ENCODE data around the gene RNF220.

Gene RNF220

GRCh38 chr1:44654621-44655187 lies 249.6 kb downstream of the RNF220 start:
- no peak for DNase-seq (ENCODE audit: low read depth)
- no peak overlapping the region for H3K4me3 ChIP-seq (ENCODE audit: low read depth, low read length)
- no peak for TF ChIP-seq CTCF (IDR thresholded peaks at IDR 0.05; ENCODE audit: control insufficient read depth, extremely low read depth, insufficient read depth)

GRCh38 chr1:44655609-44656008 lies 250.6 kb downstream of the RNF220 start:
- peak; percentile 63 for TF ChIP-seq CTCF (IDR thresholded peaks at IDR 0.05; ENCODE audit: control insufficient read depth, extremely low read depth, insufficient read depth)
- no peak overlapping the region for H3K4me3 ChIP-seq (ENCODE audit: low read depth, low read length)
- no peak for DNase-seq (ENCODE audit: low read depth)

- no peak for DNase-seq (ENCODE audit: low read depth)
- TF ChIP-seq CTCF (IDR thresholded peaks at IDR 0.05; ENCODE audit: control insufficient read depth, extremely low read depth, insufficient read depth), result no peak
- no peak overlapping the region for H3K4me3 ChIP-seq (ENCODE audit: low read depth, low read length)
Observed at GRCh38 chr1:44659566-44659965, 254.5 kb downstream of the RNF220 start.

GRCh38 chr1:44660176-44660575 lies 255.1 kb downstream of the RNF220 start:
- DNase-seq (ENCODE audit: low read depth), result peak; percentile 46
- no peak for TF ChIP-seq CTCF (IDR thresholded peaks at IDR 0.05; ENCODE audit: control insufficient read depth, extremely low read depth, insufficient read depth)
- no peak overlapping the region for H3K4me3 ChIP-seq (ENCODE audit: low read depth, low read length)

GRCh38 chr1:44661781-44662682 lies 257.0 kb downstream of the RNF220 start:
- DNase-seq (ENCODE audit: low read depth), result no peak
- no peak for TF ChIP-seq CTCF (IDR thresholded peaks at IDR 0.05; ENCODE audit: control insufficient read depth, extremely low read depth, insufficient read depth)
- no peak overlapping the region for H3K4me3 ChIP-seq (ENCODE audit: low read depth, low read length)

GRCh38 chr1:44662683-44663030 lies 257.6 kb downstream of the RNF220 start:
- H3K4me3 ChIP-seq (ENCODE audit: low read depth, low read length), result no peak overlapping the region
- TF ChIP-seq CTCF (IDR thresholded peaks at IDR 0.05; ENCODE audit: control insufficient read depth, extremely low read depth, insufficient read depth), result no peak
- no peak for DNase-seq (ENCODE audit: low read depth)
